MV-4-11 (cell line): ENCODE results near the gene STXBP5L.
A peak's percentile ranks its signal among the peaks of the same experiment; 100 is the strongest.
"Not testable (repeated sequence)": the region's sequence is repeated elsewhere in the genome, so short reads cannot be mapped to it uniquely, and the experiment has no call there.

Experiments used
- DNase-seq: peaks from one replicate; lab custom pipeline; 2025; lab: John Stamatoyannopoulos, UW

Gene STXBP5L

DNA sequence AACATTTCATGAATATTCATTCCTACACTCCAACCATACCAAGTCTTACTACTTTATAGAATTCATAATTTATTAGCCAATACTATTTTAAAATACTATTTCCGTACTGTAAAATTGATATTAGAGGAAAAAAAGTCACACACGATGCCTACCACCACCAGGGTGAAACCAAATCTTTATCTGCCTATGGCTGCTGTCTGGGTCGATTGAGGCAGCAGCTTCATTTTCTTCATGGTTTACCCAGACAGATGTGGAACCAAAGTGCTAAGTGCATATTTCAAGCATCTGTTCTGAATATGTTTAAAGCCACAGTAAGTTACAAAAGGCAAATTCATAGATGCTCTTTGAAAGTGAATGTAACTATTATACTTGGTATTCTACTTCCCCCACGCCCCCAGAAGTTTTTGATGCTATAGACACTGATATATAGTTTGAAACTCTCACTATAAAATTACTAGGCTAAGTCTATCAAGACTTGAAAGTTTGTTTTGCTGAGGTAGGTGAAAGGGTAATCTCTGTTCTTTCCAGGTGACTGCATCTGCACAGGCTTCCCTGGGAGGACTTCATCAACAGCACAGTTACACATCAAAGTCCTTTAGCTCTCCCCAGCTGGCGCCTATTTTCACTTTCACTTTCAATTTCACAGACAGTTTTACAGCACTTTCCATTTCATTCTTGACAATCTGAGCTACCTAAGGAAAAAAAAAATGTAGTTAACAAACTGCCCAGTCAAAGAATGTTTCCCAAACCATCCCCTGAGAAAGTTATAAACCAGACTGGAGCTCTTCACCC lies 523.9 kb downstream of the STXBP5L start:
- DNase-seq: peak; percentile 22

DNA sequence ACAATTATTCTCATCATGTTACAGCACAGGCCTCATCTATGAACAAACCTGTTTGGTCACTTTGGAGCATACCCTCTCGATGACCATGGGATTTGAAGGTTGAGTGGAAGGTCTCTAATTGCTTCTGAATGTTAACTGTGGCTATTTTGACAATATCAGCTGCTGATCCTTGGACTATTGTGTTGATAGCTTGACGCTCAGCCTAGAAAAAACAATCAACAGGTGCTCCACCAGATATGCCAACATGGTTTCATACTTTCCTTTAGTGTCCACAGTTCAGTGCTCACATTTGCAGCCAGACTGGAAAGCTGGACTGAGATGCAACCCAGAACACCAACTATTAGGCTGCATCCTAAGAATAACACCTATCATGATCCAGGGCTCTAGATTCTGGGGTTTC lies 528.1 kb downstream of the STXBP5L start:
- DNase-seq: no peak

DNA sequence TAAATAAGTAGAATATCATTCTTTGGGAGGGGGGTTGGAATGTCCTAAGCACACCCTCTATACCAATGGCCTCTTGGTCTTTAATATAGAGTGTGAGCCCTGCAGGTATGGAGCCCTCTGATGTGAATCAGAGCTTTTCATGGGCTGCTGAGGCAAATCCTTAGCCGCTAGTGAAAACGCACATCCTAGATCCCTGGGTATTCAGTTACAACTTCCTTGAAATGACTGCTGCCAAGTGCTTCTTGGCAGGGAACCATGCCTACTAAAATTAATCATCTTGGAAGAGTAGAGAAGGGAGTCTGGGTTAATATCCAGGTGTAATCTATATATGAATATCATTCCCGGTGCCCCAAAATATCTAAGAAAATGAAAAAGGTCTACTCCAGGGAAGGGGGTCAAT lies 528.6 kb downstream of the STXBP5L start:
- no peak for DNase-seq

DNA sequence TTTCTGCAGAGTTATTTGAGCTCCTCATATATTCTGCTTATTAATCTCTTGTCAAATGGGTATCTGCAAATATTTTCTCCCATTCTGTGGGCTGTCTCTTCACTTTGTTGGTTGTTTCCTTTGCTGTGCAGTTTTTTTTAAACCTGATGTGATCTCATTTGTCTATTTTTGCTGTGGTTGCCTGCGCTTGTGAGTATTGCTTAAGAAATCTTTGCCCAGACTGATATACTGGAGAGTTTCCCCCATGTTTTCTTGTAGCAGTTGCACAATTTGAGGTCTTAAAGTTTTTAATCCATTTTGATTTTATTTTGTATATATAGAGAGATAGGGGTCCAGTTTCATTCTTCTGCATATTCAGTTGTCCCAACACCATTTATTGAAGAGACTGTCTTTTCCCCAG lies 535.5 kb downstream of the STXBP5L start:
- peak; percentile 44 for DNase-seq

DNA sequence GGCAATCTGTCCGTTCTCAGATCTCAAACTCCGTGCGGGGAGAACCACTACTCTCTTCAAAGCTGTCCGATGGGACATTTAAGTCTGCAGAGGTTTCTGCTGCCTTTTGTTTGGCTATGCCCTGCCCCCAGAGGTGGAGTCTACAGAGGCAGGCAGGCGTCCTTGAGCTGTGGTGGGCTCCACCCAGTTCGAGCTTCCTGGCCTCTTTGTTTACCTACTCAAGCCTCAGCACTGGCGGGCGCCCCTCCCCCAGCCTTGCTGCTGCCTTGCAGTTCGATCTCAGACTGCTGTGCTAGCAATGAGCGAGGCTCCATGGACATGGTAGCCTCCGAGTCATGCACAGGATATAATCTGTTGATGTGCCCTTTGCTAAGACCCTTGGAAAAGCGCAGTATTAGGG lies 543.7 kb downstream of the STXBP5L start:
- DNase-seq: not testable (repeated sequence)

DNA sequence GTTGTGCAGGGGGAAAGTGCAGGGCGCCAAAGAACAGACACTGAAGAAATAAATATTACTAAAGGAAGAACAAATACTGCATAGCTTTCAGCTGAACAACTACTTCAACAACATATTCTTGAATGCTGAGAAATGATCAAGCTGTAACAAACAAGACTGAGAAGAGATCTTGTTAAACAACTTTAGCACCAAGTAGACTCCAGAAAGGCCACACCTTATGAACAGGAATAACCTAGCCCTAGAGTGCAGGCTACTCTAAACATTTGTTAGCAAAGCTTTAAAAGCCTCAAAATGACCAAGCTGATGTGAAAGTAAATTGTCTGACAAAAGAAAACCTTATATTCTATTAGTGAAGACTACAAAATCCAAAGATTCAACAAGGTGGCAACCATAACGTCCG lies 554.6 kb downstream of the STXBP5L start:
- DNase-seq: no peak

DNA sequence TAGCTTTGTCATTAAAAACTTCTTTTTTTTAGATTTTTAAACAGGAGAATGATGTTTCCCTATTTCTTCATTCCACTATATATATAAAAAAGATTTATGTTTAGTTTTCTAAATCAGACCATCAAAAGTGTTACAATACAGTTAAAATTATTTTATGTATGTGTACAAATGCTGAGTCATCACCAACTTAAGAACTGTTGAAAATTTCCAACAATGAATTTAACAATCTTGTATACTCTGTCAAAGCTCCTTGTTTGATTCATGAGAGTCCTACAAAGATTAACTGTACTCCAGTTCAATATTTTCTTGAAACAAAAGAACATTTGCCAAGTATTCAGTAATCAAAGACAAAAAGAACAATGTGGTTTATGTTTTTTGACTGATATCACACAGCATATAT lies 555.7 kb downstream of the STXBP5L start:
- DNase-seq: no peak

DNA sequence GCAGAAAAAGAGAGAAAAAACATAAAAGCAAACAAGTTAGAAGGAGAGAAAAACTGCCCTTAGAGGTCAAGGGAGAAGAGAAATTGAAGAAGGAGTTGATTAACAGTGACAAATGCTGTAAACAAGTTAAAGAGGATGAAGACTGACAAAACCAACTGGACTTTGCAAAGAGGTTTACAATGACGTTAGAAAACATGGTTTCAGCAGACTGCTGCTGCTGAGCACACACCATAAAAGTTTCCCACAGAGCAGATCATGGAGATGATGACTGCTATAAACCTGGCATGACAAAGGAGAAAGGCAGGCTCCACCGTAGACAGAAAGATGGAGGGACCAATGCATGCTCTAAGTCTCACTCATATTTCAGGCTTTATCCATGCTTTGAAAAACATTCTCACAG lies 559.1 kb downstream of the STXBP5L start:
- no peak for DNase-seq

DNA sequence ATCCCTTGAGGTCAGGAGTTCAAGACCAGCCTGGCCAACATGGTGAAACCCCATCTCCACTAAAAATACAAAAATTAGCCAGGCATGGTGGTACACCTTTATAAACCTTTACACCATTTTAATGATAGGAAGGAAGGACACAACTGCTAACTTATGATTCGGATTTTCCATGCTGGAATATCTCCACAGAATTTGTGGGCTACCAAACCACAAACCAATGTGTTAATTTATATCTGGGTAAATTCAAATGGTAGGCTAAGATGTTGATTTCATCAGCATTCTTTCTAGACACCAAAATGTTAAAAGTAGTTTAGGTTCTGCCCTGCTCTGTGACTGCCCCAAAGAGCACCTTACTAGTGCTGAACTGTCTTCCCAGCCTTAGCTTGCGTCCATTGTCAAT lies 565.0 kb downstream of the STXBP5L start:
- DNase-seq: no peak
